GM12892 (cell line): ENCODE results near the gene LZTS3.
"Not testable (repeated sequence)": the region's sequence is repeated elsewhere in the genome, so short reads cannot be mapped to it uniquely, and the experiment has no call there.

ENCODE experiments used
- DNase-seq: peaks from one replicate; pipeline ENCODE4 v3.0.0; 2011; ENCODE audit not compliant: insufficient read length
- FAIRE-seq: peaks from 2 replicates; lab custom pipeline; 2011; peaks lifted over from hg19 to GRCh38; lab: Jason Lieb, UNC
- POLR2A ChIP-seq: IDR thresholded peaks from 2 replicates; pipeline ENCODE4 v1.6.1; 2011; ENCODE audit warnings: low read depth, low read length, control low read depth
- POLR2AphosphoS5 ChIP-seq: IDR thresholded peaks from 2 replicates; pipeline ENCODE4 v1.6.1; 2011; ENCODE audit warnings: low read depth, low read length, control low read depth
- TAF1 ChIP-seq: IDR thresholded peaks from 2 replicates; pipeline ENCODE4 v1.6.1; 2011; ENCODE audit warnings: low read depth, mild to moderate bottlenecking, control low read depth, low read length, borderline replicate concordance

Gene LZTS3

GRCh38 chr20:3141757-3142156, 31.6 kb downstream of the LZTS3 start:
- no peak for TF ChIP-seq POLR2AphosphoS5
- no peak for TF ChIP-seq POLR2A
- TF ChIP-seq TAF1: no peak
- FAIRE-seq: no peak
- DNase-seq: no peak

GRCh38 chr20:3137492-3137891, 35.9 kb downstream of the LZTS3 start:
- FAIRE-seq: peak; percentile 5
- DNase-seq: no peak
- no peak for TF ChIP-seq POLR2AphosphoS5
- no peak for TF ChIP-seq POLR2A
- TF ChIP-seq TAF1: no peak

GRCh38 chr20:3135507-3136070, 37.8 kb downstream of the LZTS3 start:
- TF ChIP-seq TAF1 (no peak), POLR2AphosphoS5 (no peak), POLR2A (no peak)
- DNase-seq (no peak), FAIRE-seq (peak; percentile 74)

- DNase-seq (no peak), FAIRE-seq (no peak)
- TF ChIP-seq TAF1 (no peak), POLR2AphosphoS5 (no peak), POLR2A (no peak)
Observed at GRCh38 chr20:3134151-3134550, 39.2 kb downstream of the LZTS3 start.

- TF ChIP-seq POLR2AphosphoS5 (no peak), TAF1 (no peak), POLR2A (no peak)
- no peak for DNase-seq
- FAIRE-seq: no peak
Observed at GRCh38 chr20:3133155-3133554, 40.2 kb downstream of the LZTS3 start.

GRCh38 chr20:3130051-3130600, 43.2 kb downstream of the LZTS3 start:
- TF ChIP-seq POLR2A (no peak), TAF1 (no peak), POLR2AphosphoS5 (no peak)
- DNase-seq: no peak
- no peak for FAIRE-seq

GRCh38 chr20:3129094-3129493, 44.3 kb downstream of the LZTS3 start:
- TF ChIP-seq POLR2A: no peak
- no peak for TF ChIP-seq TAF1
- no peak for TF ChIP-seq POLR2AphosphoS5
- FAIRE-seq: no peak
- DNase-seq: no peak

GRCh38 chr20:3128275-3128984, 44.9 kb downstream of the LZTS3 start:
- DNase-seq (no peak), FAIRE-seq (no peak)
- TF ChIP-seq POLR2AphosphoS5 (no peak), TAF1 (no peak), POLR2A (no peak)

- DNase-seq (no peak), FAIRE-seq (no peak)
- TF ChIP-seq TAF1 (no peak), POLR2A (no peak), POLR2AphosphoS5 (no peak)
Observed at GRCh38 chr20:3126527-3126859, 46.9 kb downstream of the LZTS3 start.

GRCh38 chr20:3125776-3126526, 47.4 kb downstream of the LZTS3 start:
- not testable (repeated sequence) for DNase-seq, FAIRE-seq

- FAIRE-seq: not testable (repeated sequence)
Observed at GRCh38 chr20:3124773-3125560, 48.4 kb downstream of the LZTS3 start.

GRCh38 chr20:3124163-3124562, 49.2 kb downstream of the LZTS3 start:
- not testable (repeated sequence) for DNase-seq, FAIRE-seq

More at GRCh38 chr20:3124773-3125560, 48.4 kb downstream of the LZTS3 start:
- DNase-seq: not testable (repeated sequence)
